ENCODE data around the gene PPP6R2. TPM values are rescaled to one million over a fixed set of nuclear protein-coding genes. Genes with fewer than 3 reads are reported as not detected.

PPP6R2 gene
- total RNA-seq, 2 donors from 2014 or later, result 35.3 to 36.0 TPM

DNA sequence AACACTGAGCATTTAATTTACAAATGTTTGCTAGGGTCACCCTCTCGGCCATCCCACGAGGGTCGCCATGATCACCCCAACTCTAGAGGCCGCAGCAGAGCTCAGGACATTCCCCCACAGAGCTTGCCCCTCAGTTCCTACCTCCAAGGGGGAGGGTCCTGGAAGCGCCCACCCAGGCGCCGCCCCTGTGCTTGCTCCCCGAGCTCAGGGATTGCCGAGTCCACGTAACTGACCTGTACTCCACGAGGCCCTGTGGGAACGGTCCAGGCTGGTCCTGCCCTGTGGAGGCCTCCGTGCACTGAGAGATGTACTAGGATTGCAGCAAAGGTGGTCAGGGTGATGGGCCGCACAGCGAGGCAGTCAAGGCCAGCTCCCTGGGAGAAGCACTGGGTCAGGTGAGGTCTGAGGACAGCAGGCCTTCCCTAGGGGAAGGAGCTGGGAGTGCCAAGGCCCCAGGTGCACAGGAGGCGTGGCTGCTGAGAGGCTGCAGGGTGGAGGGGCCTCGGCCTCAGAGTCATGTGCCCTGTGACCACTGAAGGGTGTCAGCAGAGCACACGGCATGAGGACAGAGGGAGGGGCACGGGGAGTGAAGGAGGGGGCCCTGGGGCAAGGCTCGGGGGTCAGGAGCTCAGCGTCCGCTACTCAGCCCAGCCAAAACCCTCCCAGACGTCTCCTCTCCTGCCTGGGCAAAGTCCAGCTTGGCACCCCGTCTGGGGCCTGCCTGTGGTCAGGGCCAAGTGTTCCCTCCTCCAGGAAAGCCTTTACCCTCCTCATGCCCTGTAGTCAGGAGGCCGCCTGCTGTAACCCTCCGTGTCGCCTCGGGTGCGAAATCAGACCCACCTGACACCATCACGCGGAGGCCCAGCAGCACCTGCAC lies 141.1 kb downstream of the PPP6R2 start:
- intact Hi-C loops (cut with DNase I), result no loop called here
- no peak for DNase-seq (ENCODE audit: low spot score)

DNA sequence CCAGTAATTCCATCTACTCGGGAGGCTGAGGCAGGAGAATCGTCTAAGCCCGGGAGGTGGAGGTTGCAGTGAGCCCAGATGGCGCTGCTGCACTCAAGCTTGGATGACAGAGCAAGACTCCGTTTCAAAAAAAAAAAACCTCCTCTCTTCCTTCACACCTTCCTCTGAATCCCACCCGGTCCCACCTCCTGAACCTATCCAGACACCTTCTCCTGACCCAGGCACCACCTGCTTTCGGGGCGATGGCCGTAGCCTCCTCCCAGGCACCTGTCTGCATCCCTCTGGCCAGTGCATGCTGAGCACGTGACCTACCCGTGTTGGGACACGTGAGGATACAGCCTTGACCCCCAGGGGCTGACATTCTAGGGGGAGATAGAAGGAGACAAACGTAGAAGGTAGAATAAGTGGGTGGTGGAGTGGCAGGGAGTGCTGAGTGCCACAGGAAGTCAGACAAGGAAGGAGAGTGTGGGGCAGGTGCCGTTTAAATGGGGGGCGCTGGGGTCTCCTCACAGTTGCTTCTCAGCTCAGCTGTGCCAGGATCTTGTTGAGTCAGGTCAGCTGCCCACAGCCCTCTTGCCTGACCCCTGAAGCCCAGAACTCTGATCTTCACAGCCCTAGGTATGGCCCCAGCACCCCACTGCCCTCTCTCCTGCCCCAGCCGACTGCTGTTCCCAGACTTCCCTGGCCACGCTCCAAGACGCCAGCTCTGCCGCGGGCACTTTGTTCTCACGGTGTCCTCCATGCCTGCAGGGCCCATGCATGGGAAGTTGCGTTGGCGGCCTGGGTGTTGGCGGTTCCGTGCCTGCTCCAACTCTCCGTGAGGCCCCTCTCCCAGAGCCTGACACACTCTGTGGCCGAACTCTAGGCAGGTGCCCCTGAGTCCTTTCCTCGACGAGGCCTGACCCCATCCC lies 142.3 kb downstream of the PPP6R2 start:
- intact Hi-C loops (cut with DNase I), result no loop called here
- DNase-seq (ENCODE audit: low spot score), result no peak

DNA sequence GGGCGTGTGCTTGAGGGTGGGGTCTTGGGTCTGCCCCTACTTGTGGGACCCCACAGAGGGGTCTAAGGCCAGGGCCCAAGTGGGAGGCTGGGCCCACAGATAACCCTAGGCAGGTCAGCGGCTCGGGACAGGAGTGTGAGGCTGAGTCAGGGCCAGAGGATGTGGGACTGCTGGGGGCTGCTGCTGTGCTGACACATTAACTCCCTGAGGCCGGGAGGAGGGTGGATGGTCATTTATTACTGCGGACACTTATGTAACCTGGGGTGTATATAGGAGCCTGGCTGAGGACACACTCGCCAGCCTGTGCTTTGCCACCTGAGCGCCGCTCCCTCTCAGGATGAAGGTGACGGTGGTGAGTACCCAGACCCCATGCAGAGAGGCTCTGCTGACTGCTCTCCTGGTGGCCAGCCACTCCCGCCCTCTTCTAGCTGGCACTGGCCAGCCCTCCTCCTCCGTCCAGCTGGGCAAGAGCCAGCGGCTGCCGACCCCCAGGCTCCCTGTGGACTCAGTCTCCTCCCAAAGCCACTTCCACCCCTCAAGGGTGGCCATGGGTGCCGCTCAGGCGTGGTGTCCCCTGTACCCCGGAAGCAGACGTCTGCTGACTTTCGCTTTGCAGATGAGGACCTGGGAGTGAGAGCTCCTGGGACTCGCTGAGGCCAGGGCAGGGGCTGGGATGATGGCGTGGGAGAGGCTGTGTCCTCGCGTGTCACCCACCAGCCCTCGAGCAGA lies 143.6 kb downstream of the PPP6R2 start, which contains the start of gene MIOX:
Gene MIOX (plus strand): TSS at position 299 of the 729 bp plus-strand sequence. CDS start 39 bp downstream, at position 338.
- intact Hi-C loops (cut with DNase I), result no loop called here
- DNase-seq (ENCODE audit: low spot score), result no peak

DNA sequence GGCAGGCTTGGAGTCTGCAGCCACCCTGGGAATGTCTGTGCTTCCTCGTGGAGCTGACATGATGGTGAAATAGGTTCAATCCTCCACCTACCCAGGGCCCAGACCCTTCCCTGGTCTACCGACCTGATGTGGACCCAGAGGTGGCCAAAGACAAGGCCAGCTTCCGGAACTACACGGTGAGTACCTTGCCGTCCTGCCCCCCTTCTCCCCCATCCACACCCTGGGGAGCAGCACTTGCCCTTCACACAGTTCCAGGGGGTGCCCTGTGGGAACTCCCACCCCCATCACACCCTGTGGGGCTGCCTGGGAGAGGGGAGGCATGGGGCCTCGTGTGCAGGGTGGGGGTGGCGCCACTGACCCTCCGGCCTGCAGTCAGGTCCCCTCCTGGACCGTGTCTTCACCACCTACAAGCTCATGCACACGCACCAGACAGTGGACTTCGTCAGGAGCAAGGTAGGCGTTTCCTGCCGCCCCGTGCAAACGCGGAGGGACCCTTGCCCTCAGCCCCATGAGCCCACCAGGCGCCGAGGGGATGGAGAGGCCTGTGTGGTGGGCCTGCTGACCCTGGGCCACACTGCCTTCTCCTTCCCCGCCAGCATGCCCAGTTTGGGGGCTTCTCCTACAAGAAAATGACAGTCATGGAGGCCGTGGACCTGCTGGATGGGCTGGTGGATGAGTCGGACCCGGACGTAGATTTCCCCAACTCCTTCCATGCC lies 144.3 kb downstream of the PPP6R2 start:
- intact Hi-C loops (cut with DNase I), result no loop called here
- DNase-seq (ENCODE audit: low spot score), result no peak

DNA sequence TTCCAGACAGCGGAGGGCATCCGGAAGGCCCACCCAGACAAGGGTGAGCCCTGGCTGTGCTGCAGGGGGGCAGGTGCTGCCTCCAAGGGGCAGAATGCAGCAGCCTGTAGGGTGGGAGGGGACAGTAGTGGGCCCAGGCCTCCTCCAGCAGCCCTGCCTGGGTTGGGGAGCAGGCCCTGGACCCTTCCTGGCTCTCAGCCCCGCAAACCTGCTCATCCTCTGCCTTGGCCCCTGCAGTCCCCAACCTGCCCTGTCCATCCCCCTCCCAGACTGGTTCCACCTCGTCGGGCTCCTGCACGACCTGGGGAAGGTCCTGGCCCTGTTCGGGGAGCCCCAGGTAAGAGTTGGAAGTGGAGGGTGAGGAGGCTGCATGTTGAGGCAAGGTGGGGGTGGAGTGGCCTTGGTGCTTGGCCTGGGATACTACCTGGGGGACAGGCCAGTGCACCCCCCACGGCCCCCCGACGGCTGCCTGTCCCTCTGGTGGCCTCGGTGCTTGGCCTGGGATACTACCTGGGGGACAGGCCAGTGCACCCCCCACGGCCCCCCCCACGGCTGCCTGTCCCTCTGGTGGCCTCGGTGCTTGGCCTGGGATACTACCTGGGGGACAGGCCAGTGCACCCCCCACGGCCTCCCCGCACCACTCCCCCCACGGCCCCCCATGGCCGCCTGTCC lies 145.0 kb downstream of the PPP6R2 start:
- intact Hi-C loops (cut with DNase I), result no loop called here
- no peak for DNase-seq (ENCODE audit: low spot score)

DNA sequence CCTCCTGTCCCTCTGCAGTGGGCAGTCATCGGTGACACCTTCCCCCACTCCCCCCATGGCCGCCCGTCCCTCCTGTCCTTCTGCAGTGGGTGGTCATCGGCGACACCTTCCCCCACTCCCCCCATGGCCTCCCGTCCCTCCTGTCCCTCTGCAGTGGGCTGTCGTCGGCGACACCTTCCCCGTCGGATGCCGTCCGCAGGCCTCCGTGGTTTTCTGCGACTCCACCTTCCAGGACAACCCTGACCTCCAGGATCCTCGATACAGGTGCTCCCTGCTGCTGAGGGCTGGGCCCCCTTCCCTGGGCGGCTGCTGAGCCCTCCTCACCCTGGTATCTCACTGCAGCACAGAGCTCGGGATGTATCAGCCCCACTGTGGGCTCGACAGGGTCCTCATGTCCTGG lies 145.8 kb downstream of the PPP6R2 start:
- no peak for DNase-seq (ENCODE audit: low spot score)
- intact Hi-C loops (cut with DNase I), result no loop called here

DNA sequence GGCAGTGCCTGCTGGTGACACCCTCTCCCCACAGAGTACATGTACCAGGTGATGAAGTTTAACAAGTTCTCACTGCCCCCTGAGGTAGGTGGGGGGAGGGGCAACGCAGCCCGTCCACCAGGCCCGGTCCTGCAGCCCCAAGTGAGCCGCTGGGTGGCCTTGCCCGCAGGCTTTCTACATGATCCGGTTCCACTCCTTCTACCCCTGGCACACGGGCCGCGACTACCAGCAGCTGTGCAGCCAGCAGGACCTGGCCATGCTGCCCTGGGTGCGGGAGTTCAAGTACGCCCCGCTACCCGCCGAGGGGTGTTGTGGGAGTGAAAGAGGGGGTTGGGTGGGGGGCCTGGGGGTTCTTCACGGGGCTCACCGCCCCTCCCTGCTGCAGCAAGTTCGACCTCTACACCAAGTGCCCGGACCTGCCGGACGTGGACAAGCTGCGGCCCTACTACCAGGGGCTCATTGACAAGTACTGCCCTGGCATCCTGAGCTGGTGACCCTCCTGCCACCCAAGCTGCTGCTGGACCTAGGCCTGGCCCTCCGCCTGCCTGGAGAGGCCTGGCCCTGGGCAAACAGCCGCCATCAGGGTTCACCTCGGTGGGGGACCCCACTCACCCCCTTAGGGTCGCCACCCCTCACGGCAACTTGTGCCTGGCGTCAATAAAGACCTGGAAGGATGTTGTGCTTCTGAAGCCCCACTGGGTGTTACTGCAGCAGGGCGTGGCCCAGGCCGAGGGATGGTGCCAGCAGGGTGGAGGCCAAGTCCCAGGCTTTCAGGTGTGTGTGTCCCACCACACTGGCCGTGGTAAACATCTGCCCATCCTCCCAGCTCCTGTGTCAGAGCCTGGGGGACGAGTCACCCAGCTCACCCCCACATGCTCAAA lies 146.5 kb downstream of the PPP6R2 start:
- DNase-seq (ENCODE audit: low spot score), result no peak
- intact Hi-C loops (cut with DNase I), result no loop called here

DNA sequence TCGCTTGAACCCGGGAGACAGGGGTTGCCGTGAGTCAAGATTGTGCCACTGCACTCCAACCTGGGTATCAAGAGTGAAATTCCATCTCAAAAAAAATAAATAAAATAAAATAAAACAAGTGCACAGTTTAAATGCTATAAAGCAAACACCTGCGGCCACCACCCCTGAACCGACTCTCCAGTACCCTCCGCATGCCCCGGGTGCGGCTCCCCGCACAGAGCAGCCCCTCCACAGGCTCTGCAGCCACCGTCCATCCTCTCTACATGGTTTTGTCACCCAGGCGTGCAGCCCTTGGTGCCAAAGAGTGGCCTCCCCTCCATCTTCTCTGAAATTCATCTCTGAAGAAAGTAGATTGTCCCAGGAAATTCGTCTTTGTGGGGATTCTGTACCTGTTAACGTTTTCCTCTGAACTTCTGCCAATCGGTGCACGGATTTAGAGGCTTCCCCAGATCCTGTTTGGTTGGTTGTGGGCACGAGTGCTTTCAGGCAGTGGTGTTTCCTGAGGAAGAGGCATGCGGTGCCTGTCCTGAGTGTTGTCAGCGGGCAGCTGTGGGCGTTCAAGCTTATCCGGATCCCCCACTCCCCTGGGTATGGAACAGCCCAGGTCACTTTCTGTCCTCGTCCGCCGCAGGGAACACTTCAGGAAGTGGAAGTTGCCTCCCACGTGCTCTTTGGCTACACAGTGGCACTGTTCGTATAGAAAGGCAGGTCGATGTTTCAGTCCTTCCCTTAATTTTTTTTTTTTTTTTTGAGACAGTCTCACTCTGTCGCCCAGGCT lies 147.6 kb downstream of the PPP6R2 start:
- intact Hi-C loops (cut with DNase I), result no loop called here
- DNase-seq (ENCODE audit: low spot score), result no peak

Other genes with a start within 250 kb of the PPP6R2 start
- under 1 TPM; 0.19 to 0.23 TPM for gene PANX2, start 172.6 kb upstream of the PPP6R2 start, total RNA-seq
- gene TRABD, start 157.4 kb upstream of the PPP6R2 start, total RNA-seq, result 10 to 100 TPM; 18.3 to 20.5 TPM
- gene SELENOO, start 142.3 kb upstream of the PPP6R2 start, total RNA-seq, result 10 to 100 TPM; 10.8 to 11.9 TPM
- 10 to 100 TPM; 20.6 to 23.4 TPM for gene TUBGCP6, start 98.3 kb upstream of the PPP6R2 start, total RNA-seq
- gene HDAC10, start 92.1 kb upstream of the PPP6R2 start, total RNA-seq, result 10 to 100 TPM; 14.1 to 23.6 TPM
- 10 to 100 TPM; 10.4 to 13.2 TPM for gene MAPK12, start 81.6 kb upstream of the PPP6R2 start, total RNA-seq
- 10 to 100 TPM; 11.5 to 11.6 TPM for gene MAPK11, start 72.9 kb upstream of the PPP6R2 start, total RNA-seq
- gene PLXNB2, start 35.7 kb upstream of the PPP6R2 start, total RNA-seq, result 100 to 1,000 TPM; 108 to 125 TPM
- gene DENND6B, start 16.3 kb upstream of the PPP6R2 start, total RNA-seq, result 1 to 10 TPM; 2.1 to 2.5 TPM
- 10 to 100 TPM; 58.5 to 83.8 TPM for gene SBF1, start 131.7 kb downstream of the PPP6R2 start, total RNA-seq
- gene ADM2, start 138.2 kb downstream of the PPP6R2 start, total RNA-seq, result under 1 TPM; 0.14 to 0.56 TPM
- gene MIOX, start 143.5 kb downstream of the PPP6R2 start, total RNA-seq, result not detected
- 10 to 100 TPM; 39.0 to 53.3 TPM for gene LMF2, start 164.4 kb downstream of the PPP6R2 start, total RNA-seq
- gene NCAPH2, start 164.9 kb downstream of the PPP6R2 start, total RNA-seq, result 10 to 100 TPM; 32.1 to 32.7 TPM
- gene SCO2, start 182.3 kb downstream of the PPP6R2 start, total RNA-seq, result 1 to 10 TPM in 1 of 2 donors, not detected in 1; 2.6 TPM
- 10 to 100 TPM; 52.8 to 63.8 TPM for gene TYMP, start 186.7 kb downstream of the PPP6R2 start, total RNA-seq
- under 1 TPM; 0.14 to 0.28 TPM for gene KLHDC7B, start 202.6 kb downstream of the PPP6R2 start, total RNA-seq
- not detected for gene SYCE3, start 219.6 kb downstream of the PPP6R2 start, total RNA-seq
- 1 to 10 TPM; 6.0 to 8.1 TPM for gene CPT1B, start 235.1 kb downstream of the PPP6R2 start, total RNA-seq
- gene CHKB, start 239.5 kb downstream of the PPP6R2 start, total RNA-seq, result 10 to 100 TPM; 30.1 to 31.6 TPM

All from posterior vena cava (tissue), 2 donors.